Measurements from ENCODE around the gene PEX16. TPM values are rescaled to one million over a fixed set of nuclear protein-coding genes. Genes with fewer than 3 reads are reported as not detected.

PEX16 gene
- total RNA-seq, 1 experiment from 2014 or later = 17.0 TPM

DNA sequence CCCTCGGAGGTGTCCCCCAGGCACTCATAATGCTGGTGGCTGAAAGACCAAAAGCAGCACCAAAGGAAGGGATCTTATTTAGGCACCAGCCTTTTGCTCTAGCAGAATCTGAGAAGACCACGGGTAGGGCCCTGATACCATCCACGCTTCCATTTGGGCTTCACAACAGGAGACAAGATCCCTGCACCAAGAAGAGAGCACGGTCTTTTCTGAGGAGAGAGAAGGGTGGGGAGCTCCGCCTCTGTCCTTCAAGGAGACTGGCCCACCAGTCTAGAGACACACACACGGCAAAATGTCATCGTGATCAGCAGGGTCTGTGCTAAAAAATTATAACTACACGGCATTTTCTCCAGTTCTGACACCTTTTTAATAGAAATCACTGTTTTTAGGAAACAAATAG lies 14.5 kb upstream of the PEX16 start:
- DNase-seq (ENCODE audit: extremely low read depth, low read depth) = no peak

DNA sequence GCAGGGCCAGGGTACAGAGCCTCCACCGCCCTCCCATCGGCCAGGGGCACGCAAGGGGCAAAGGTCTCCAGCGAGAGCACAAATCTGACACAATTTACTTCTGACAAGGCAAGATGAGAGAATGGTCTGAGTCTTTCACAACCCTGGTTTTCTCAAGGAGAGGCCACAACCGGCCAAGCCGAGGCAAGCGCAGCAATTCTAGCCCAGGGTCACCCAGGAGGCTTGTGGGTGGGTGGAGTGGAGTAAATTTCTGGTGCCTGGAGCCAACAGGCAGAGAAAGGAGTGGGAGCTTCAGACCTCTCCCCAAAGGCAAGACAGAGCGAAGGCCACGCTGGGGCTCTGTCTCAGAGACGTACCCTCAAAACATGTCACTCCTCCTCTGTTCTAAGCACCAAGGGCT lies 14.1 kb upstream of the PEX16 start:
- no peak for DNase-seq (ENCODE audit: extremely low read depth, low read depth)

DNA sequence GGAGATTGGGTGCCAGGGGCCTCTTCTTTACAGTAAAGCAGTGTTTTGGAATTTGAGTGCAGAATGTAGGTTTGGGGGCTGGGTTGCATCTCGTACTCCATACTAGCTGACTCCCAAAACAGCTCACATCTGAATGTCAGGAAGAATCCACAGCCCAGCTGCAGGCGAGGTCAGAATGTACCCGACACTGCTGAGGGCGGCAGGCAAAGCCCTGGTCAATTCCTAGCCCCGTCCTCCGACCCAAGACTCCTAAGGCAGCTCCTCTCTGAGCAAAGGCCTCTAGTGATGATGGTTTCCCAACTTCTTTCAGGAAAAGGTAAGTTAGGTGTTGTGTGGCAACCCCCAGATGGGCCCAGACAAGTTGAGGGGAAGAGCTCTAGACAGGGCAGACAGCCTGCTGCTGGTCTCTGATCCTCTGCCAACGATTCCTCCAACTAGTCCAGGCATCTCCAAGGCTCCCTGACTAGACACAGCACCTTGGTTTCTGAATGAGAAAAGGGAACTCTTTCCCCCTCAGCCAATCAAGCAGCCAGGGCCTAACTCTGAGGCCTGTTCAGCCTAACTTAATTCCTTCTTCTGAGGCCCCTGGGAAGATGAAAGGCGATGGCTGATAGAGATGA lies 13.4 kb upstream of the PEX16 start:
- no peak for DNase-seq (ENCODE audit: extremely low read depth, low read depth)

DNA sequence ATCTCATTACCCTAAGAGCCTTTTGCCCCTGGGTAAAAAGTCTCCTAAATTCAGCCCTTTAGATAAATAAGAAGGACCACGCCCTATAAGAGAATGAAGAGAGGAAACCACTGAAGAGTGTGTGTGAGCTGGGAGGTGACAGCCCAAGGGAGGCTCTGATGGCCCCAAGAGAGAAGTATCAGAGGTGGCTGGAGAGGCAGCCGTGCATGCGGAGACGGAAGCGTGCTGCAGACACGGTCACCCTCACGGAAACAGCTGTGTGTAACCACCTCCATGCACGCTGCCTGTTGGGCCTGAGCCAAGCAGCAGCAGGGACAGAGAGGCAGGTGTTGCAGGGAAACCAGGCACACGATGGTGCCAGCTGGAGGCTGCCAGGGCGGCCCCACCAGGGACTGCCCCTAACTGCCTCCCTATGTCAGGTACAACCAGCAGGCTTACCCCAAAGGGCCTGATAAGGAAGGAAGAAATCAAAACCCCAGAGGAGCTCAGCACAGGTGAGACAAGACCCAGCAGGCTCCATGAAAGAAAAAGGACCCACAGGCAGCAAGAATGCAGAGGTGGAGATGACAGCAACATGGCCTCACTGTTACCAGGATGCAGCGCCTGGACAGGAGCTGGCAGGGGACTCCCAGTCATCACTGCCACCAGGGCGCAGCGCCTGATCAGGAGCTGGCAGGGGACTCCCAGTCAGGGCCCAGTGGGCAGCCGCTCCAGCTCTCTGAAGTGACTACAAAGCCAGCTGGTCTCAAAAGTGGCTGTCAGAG lies 12.5 kb upstream of the PEX16 start:
- DNase-seq (ENCODE audit: extremely low read depth, low read depth) = no peak

DNA sequence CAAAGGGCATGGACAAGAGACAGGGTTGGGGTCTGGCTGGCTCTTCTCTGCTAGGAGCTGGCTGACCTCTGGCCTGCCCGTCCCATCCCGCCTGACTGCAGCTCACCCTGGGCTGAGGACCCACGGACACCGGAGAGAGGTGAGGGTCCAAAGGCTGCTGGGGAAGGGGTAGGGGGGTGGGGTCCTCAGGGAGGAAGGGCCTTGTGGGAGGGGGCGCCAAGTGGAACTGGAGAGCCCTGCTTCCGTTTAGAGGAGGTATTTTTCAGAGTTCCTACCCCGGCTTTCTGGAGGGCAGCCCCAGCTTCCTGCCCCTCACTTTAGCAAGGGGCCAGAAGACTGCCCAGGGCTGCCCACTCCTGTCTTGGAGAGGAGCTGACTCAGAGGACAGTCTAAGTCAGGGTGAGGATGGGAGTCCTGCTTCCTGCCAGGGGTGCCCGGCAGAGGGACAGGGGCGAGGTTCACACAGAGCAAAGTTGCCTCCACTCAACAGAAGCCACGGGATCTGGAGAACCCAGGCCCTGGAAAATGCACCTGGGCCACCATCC lies 11.9 kb upstream of the PEX16 start:
- no peak for DNase-seq (ENCODE audit: extremely low read depth, low read depth)

DNA sequence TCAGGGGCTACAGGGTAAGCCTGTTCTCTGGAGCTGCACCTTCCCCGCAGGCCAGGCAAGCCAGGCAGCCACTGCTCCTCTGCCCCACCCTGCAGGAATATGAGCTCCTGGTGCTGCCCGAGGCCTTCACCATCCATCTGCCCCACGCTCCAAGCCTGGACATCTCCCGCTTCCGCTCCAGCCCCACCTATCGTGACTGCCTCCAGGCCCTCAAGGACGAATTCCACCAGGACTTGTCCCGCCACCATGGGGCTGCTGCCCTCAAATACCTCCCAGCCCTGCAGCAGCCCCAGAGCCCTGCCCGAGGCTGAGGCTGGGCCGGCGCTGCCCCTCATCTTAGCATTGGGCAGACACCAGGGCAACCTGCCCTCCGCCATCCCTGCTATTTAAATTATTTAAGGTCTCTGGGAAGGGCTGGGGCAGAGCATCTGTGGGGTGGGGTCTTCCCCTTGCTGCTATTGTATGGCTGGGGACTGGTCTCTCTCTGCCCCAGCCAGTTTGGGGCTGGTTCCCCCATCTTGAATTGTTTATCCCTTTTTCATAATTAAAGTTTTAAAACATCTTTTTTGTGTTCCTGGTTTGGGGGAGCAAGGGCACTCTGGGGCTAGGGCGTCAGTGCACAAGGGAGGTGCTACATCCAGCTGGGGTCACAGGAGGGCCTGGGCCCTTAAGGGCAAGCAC lies 11.0 kb upstream of the PEX16 start:
- DNase-seq (ENCODE audit: extremely low read depth, low read depth) = no peak

DNA sequence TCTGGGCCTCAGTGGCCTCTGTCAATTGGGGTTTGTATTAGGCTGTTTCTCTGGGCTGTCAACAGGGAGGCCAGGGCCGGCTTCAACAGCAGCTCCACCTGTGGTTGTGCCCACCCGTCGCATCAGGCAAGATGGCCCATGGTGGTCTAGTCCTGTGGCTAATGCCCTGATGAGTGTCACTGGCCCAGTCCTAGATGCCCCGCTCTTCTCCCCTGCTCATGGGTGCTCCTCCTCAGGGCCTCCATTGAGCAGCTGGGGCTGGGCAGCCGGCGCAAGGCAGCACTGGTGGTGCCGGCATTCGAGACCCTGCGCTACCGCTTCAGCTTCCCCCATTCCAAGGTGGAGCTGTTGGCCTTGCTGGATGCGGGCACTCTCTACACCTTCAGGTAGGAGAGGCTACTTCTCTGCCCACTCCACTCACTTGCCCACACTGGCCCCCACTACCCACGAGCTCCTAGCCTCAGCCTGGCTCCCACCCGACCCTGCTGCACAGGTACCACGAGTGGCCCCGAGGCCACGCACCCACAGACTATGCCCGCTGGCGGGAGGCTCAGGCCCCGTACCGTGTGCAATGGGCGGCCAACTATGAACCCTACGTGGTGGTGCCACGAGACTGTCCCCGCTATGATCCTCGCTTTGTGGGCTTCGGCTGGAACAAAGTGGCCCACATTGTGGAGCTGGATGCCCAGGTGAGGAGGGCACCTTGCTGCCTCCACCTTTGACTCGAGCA lies 10.2 kb upstream of the PEX16 start:
- DNase-seq (ENCODE audit: extremely low read depth, low read depth) = no peak

DNA sequence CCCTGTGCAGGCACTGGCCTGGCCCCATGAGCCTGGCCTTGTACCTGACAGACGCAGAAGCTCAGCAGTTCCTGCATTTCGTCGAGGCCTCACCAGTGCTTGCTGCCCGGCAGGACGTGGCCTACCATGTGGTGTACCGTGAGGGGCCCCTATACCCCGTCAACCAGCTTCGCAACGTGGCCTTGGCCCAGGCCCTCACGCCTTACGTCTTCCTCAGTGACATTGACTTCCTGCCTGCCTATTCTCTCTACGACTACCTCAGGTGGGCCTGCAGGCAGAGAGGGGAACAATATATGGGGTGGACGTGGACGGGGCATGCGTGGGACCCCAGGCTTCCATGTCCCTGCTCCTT lies 9.6 kb upstream of the PEX16 start:
- DNase-seq (ENCODE audit: extremely low read depth, low read depth) = no peak

DNA sequence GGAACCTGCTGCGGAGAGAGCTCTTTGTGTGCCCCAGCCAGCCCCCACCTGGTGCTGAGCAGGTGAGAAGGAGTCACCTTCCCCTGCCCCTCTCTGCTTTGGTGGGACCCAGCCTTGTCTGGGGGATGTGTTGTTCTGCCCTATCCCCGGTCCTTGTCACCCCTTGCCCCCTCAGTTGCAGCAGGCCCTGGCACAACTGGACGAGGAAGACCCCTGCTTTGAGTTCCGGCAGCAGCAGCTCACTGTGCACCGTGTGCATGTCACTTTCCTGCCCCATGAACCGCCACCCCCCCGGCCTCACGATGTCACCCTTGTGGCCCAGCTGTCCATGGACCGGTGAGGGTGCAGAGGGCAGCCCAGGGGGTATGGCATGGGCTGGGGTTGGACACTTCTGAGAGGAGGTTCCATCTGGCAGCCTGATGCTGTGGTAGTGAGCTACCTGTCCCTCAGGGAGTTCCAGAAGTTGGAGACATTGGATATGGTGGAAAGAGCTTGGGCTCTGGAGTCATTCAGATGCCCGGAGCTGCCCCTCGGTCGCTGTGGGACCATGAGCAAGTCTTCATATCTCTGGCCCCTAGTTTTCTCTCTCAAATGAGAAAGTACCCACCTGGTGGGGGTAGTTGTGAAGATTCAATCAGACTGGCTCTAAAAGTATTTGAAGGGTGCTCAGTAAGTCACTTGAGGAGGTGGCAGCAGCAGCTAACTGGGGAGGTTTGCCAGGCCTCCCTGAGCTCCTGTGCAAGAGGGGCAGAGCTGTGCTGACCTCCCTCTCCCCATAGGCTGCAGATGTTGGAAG lies 9.1 kb upstream of the PEX16 start:
- DNase-seq (ENCODE audit: extremely low read depth, low read depth) = no peak

DNA sequence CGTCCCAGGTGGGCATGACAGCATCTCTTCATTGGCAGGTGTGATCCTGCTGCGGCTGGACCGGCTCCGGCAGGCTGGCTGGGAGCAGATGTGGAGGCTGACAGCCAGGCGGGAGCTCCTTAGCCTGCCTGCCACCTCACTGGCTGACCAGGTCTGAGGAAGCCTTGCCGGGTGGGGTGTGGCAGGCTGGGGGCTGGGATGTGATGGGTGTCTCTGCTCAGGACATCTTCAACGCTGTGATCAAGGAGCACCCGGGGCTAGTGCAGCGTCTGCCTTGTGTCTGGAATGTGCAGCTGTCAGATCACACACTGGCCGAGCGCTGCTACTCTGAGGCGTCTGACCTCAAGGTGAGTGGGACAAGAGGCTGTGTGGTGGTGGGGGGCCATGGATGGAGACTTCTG lies 8.3 kb upstream of the PEX16 start:
- DNase-seq (ENCODE audit: extremely low read depth, low read depth) = no peak

DNA sequence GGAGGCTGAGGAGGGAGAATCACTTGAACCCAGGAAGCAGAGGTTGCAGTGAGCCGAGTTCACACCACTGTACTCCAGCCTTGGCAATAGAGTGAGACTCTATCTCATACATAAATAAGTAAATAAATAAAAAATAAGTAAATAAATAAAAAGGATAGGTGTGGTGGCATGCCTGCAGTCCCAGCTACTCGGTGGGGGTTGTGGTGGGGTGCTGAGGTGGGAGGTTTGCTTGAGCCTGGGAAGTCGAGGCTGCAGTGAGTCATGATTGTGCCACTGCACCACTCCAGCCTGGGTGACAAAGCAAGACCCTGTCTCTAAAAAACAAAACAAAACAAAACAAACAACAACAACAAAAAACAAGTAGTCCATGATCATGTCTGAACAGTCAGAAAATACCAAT lies 7.9 kb upstream of the PEX16 start:
- DNase-seq (ENCODE audit: extremely low read depth, low read depth) = no peak

DNA sequence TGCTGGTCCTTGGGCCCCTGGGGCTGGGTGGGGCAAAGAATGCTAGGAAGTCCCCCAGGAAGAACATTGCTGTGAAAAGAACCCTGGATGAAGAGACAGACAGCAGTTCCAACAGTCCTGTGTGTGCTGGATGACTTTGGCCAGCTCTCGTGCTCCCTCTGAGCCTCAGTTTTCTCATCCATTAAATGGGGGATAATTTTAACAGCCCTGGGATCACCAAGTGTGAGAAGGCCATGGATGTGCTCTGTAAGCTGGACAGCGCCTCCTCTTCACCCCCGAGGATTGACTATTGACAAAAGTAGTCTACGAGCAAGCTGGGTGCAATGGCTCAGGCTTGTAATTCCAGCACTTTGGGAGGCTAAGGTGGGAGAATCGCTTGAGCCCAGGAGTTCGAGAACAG lies 7.2 kb upstream of the PEX16 start:
- DNase-seq (ENCODE audit: extremely low read depth, low read depth) = no peak

DNA sequence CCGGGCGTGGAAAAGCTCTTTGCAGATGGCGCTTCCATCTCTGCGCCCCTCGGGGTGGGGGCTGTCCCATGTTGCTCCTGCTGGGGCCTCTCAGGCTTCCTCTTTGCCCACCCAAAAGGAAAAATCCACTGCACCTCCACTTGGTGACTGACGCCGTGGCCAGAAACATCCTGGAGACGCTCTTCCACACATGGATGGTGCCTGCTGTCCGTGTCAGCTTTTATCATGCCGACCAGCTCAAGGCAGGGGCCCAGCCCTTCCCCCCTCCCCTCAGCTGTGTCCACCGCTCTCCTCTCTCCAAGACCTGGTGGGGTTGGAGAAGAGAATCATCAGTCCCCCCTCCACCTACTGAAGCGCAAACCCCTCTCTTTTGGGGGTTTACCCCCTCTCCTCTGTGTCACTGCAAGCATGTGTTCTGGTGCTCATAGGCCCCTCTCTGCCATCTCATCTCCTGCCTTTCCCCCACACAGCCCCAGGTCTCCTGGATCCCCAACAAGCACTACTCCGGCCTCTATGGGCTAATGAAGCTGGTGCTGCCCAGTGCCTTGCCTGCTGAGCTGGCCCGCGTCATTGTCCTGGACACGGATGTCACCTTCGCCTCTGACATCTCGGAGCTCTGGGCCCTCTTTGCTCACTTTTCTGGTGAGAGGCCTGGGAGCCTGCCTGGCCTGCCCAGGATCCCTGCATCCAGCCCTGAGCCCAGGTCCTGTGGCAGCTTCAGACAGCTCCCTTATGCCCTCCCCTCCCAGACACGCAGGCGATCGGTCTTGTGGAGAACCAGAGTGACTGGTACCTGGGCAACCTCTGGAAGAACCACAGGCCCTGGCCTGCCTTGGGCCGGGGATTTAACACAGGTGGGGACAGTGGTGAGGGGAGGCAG lies 6.6 kb upstream of the PEX16 start:
- no peak for DNase-seq (ENCODE audit: extremely low read depth, low read depth)

DNA sequence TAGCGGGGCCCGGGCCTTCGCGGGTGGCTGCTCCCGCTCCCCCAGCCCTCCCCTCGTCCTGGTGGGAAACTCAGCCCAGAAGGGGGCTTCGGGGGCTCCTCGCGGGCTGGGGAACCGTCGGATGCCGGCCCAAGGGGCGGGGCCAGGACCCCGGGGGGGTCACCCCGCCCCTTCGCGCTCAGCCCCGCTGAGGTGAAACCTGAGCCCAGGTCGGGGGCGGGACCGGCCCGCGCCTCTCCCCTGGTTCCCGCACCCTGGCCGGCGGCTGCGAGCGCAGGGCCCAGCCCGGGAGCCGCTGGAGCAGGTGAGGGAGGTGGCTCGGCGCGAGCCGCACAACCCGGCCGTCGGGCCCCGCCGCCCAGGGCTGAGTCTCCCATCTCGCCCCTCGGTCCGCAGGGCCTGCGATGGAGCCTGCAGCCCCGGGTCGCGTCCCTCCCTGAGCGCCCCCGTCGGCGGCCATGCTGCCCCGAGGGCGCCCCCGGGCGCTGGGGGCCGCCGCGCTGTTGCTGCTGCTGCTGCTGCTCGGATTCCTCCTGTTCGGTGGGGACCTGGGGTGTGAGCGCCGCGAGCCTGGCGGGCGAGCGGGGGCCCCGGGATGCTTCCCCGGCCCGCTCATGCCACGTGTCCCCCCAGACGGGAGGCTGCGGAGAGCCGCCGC lies 4.9 kb upstream of the PEX16 start, which contains the start of gene LARGE2:
LARGE2 (plus strand) TSS at position 232 of the 658 bp plus-strand sequence; CDS start at position 459, 227 bp downstream.
- DNase-seq (ENCODE audit: extremely low read depth, low read depth) = no peak

DNA sequence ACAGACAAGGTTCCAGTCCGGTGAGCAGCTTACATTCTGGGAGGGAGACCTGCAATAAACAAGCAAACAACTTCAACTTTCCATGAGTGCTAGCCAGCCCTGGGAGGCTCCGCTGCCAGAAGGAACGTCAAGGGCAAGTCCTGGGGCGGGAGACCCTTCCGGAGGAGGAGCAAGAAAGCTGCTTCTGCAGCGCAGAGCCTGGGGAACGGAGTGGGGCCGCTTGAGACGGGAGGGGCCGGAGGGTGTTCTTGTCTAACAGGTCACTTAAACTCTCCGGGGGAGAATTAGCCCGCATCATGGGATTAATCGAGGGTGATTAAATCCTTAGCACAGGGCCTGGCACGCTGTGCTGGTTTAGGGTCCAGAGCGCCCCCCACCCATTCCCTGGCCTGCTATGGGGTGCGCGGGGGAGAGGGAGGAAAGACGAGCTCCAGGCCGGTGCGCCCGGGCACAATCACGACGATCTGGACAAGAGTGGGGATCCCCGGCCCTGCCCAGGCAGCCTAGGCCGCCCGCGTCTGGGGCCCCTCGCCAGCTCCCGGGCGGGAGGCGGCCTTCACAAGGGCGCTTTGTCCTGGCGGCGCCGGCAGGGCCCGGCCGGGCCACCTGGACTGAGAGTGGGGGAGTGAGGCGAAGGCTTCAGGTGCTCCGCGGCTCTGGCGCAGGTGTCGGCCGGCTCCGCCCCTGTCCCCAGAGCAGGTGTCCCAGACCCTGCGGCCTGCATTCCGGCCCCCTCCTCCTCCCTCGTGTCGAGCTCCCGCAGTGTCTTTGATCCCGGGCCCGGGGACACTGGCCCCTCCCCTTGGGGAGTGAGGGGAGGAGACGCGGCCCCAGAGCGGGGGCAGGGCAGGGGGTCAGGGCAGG lies 4.1 kb upstream of the PEX16 start:
- no peak for DNase-seq (ENCODE audit: extremely low read depth, low read depth)

DNA sequence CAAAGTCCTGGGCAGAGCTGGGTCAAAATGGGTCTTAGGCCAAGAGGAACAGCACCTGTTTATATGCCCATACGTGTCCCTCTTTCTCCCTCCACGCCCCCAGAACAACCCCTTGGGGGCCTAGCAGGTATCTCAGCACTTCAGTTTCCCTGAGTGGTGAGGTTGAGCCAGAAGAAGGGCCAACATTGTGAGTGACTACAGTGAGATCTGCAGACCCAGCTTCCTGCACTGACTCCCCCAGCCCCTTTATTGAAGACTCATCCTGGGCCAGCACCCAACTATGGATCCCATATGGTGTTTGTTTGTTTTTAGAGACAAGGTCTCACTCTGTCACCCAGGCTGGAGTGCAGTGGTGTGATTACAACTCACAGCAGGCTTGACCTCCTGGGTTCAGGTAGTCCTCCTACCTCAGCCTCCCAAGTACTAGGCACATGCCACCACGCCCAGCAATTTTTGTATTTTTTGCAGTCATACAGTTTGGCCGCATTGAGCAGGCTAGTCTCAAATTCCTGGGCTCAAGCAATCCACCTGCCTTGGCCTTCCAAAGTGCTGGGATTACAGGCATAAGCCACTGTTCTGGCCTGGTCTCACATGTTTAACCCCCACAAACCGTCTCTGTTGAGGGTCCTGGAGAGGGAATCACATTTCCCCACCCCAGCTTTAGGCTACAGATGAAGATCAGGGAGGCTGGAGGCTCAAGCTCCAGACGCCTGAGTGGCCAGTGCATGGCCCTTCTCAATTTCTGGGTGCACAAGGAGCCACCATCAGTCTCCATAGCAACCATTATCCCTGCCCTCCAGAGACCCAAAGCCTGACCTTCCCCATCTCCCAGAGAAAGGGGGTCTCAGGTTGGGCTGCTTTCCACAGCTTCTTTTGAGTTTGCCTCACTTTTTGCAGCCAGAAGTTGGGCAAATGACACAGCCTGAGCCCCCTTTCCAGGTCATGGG lies 3.1 kb upstream of the PEX16 start:
- no peak for DNase-seq (ENCODE audit: extremely low read depth, low read depth)

All from NCI-H460 (cell line).